ENCODE data around the gene CYP3A4. TPM values are rescaled to one million over a fixed set of nuclear protein-coding genes. Genes with fewer than 3 reads are reported as not detected.
"Not testable (repeated sequence)": the region's sequence is repeated elsewhere in the genome, so short reads cannot be mapped to it uniquely, and the experiment has no call there.

CYP3A4 gene
- total RNA-seq, 1 experiment from 2014 or later = not detected

- no peaks in the 10 kb centered on the region for H3K36me3 Mint-ChIP-seq (ENCODE audit: insufficient read depth in 1 of 3, low read depth in 3 of 3)
- whole genome bisulfite sequencing (ENCODE audit: extremely low coverage, insufficient read length, low lambda C conversion rate) = no CpG with 5 or more reads among the region's 2 CpGs
- Histone ChIP-seq H3K27ac (ENCODE audit: insufficient read length, low read depth, low read length) (no peak overlapping the region), H3K9me3 (ENCODE audit: control insufficient read depth, low read depth, low read length) (no peaks in the 10 kb centered on the region), H2BK15ac (ENCODE audit: low read depth, low read length) (no peak overlapping the region), H3K4me1 (ENCODE audit: insufficient read depth, low read length) (no peaks in the 10 kb centered on the region), H3K23me2 (ENCODE audit: insufficient read length, low read depth, low read length, poor library complexity, severe bottlenecking) (no peaks in the 10 kb centered on the region), H2BK5ac (ENCODE audit: insufficient read length, low read length) (no peak overlapping the region), H4K20me1 (ENCODE audit: control insufficient read depth, insufficient read depth, insufficient read length) (no peaks in the 10 kb centered on the region), H2AK5ac (ENCODE audit: insufficient read length, low read length) (no peak overlapping the region), H3T11ph (ENCODE audit: low read length) (no peak overlapping the region), H3K4me2 (ENCODE audit: insufficient read depth, insufficient read length, low read length) (no peak overlapping the region), H3K56ac (ENCODE audit: insufficient read length, low read depth, low read length) (no peak overlapping the region), H3K79me1 (ENCODE audit: insufficient read depth, low read depth, low read length, poor library complexity, severe bottlenecking) (no peaks in the 10 kb centered on the region), H4K8ac (replicated peaks; ENCODE audit: insufficient read length, low read depth, low read length) (no peak overlapping the region), H3K23ac (ENCODE audit: insufficient read length, low read depth, low read length) (no peak overlapping the region), H3K9ac (ENCODE audit: extremely low read depth, insufficient read length, low read length) (no peak overlapping the region), H3K27me3 (ENCODE audit: insufficient read depth, low read length) (no peaks in the 10 kb centered on the region), H4K5ac (ENCODE audit: insufficient read length, low read depth, low read length) (no peak overlapping the region), H3K14ac (ENCODE audit: insufficient read depth, low read length) (no peak overlapping the region), H2BK120ac (ENCODE audit: low read depth, low read length, poor library complexity, severe bottlenecking) (no peak overlapping the region), H3K4ac (ENCODE audit: low read depth, low read length) (no peak overlapping the region), H3K79me2 (ENCODE audit: insufficient read depth, low read length) (no peaks in the 10 kb centered on the region), H2BK12ac (ENCODE audit: insufficient read length, low read depth, low read length) (no peak overlapping the region), H4K91ac (ENCODE audit: insufficient read length, low read depth, low read length) (no peak overlapping the region), H2BK20ac (ENCODE audit: low read depth, low read length, poor library complexity, severe bottlenecking) (no peak overlapping the region), H3K18ac (ENCODE audit: insufficient read length, low read depth, low read length) (no peak overlapping the region), H2AFZ (ENCODE audit: low read length) (no peak overlapping the region)
- DNase-seq = no peak
- no peak overlapping the region for H3K4me3 Mint-ChIP-seq
- no peak for TF ChIP-seq CTCF (conservative IDR thresholded peaks at IDR 0.05)
- H3K9me3 Mint-ChIP-seq = no peaks in the 10 kb centered on the region
- H3K27me3 Mint-ChIP-seq (ENCODE audit: low read depth) = peaks cover 6% of the 10 kb centered on the region
- no peak overlapping the region for H3K27ac Mint-ChIP-seq
- H3K4me1 Mint-ChIP-seq = no peaks in the 10 kb centered on the region
These were observed 55.4 kb downstream of the CYP3A4 start for GRCh38 chr7:99728615-99729014.

- not testable (repeated sequence) for H3K27ac ChIP-seq (ENCODE audit: insufficient read length, low read depth, low read length); H3T11ph ChIP-seq (ENCODE audit: low read length); H3K27ac Mint-ChIP-seq; H4K91ac ChIP-seq (ENCODE audit: insufficient read length, low read depth, low read length); H3K4me1 Mint-ChIP-seq; H3K23ac ChIP-seq (ENCODE audit: insufficient read length, low read depth, low read length); H3K9me3 ChIP-seq (ENCODE audit: control insufficient read depth, low read depth, low read length); H4K20me1 ChIP-seq (ENCODE audit: control insufficient read depth, insufficient read depth, insufficient read length); H3K9ac ChIP-seq (ENCODE audit: extremely low read depth, insufficient read length, low read length); H3K79me1 ChIP-seq (ENCODE audit: insufficient read depth, low read depth, low read length, poor library complexity, severe bottlenecking); H4K8ac ChIP-seq (replicated peaks; ENCODE audit: insufficient read length, low read depth, low read length); H3K56ac ChIP-seq (ENCODE audit: insufficient read length, low read depth, low read length); H3K36me3 Mint-ChIP-seq (ENCODE audit: insufficient read depth in 1 of 3, low read depth in 3 of 3); H2BK12ac ChIP-seq (ENCODE audit: insufficient read length, low read depth, low read length); H3K4me2 ChIP-seq (ENCODE audit: insufficient read depth, insufficient read length, low read length); H3K4ac ChIP-seq (ENCODE audit: low read depth, low read length); H3K14ac ChIP-seq (ENCODE audit: insufficient read depth, low read length); H2AFZ ChIP-seq (ENCODE audit: low read length); H2AK5ac ChIP-seq (ENCODE audit: insufficient read length, low read length); H3K9me3 Mint-ChIP-seq; H2BK20ac ChIP-seq (ENCODE audit: low read depth, low read length, poor library complexity, severe bottlenecking); H3K23me2 ChIP-seq (ENCODE audit: insufficient read length, low read depth, low read length, poor library complexity, severe bottlenecking); H3K4me1 ChIP-seq (ENCODE audit: insufficient read depth, low read length); DNase-seq; H3K79me2 ChIP-seq (ENCODE audit: insufficient read depth, low read length); H2BK15ac ChIP-seq (ENCODE audit: low read depth, low read length); H2BK120ac ChIP-seq (ENCODE audit: low read depth, low read length, poor library complexity, severe bottlenecking); H3K27me3 ChIP-seq (ENCODE audit: insufficient read depth, low read length); H4K5ac ChIP-seq (ENCODE audit: insufficient read length, low read depth, low read length); H2BK5ac ChIP-seq (ENCODE audit: insufficient read length, low read length); H3K18ac ChIP-seq (ENCODE audit: insufficient read length, low read depth, low read length); H3K4me3 Mint-ChIP-seq
- WGBS (ENCODE audit: extremely low coverage, insufficient read length, low lambda C conversion rate) = no CpG with 5 or more reads among the region's 6 CpGs
- H3K27me3 Mint-ChIP-seq (ENCODE audit: low read depth) = peaks cover 31% of the 10 kb centered on the region
These were observed 60.8 kb downstream of the CYP3A4 start for GRCh38 chr7:99723201-99723600.
